ENCODE results near the gene POLR3G.

POLR3G gene, protein sequence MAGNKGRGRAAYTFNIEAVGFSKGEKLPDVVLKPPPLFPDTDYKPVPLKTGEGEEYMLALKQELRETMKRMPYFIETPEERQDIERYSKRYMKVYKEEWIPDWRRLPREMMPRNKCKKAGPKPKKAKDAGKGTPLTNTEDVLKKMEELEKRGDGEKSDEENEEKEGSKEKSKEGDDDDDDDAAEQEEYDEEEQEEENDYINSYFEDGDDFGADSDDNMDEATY

DNA sequence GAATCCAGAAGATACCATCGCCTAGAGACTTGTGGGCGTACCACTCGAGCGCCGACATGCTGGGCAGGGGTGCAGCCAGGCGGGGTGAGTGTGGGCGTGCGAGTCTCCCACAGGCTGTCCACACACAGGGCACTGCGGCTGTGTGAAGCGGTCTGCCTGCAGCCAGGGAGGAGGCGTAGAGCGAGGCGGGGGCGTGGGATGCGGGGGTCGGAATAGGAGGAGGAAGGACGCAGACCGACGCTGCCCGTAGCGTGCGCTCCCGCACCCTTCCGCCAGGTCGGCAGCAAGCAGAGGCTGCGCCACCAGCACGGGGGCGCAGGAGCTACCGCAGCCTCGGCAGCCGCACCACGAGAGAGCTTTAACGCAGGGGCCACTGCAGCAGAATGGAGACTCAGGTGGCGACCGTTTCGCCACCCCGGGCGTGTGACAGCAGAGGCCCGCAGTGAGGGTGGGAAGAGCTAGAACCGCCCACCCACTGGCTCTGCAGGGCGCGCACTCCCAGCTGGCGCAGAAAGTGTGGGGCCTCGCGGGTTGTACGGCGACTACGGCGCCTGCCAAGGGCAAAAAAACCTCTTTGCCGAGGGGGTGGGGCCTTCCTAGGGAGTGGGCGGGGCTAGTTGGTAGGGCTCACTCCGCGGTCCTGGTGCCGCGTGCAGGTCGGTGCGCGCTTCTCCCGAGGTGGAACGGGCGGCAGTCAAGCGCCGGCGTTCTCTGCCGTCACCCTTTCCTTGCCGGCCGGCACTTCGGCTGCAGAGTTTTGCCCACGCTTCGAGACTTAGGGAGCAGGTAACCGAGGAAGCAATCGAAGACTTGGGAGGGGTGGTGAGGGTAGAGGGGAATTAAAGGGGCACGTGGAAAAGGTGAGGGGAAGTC is at the start of gene POLR3G, which contains the start of gene MBLAC2:
Gene POLR3G, plus strand, starts transcription at position 630 of the 873 bp plus-strand sequence. CDS start 10,704 bp downstream, outside the sequence.
Gene MBLAC2, minus strand, starts transcription at position 537 of the 873 bp plus-strand sequence. Its CDS starts 479 bp downstream, at position 58.
- peak; percentile 93 for DNase-seq (ENCODE audit: low spot score)

DNA sequence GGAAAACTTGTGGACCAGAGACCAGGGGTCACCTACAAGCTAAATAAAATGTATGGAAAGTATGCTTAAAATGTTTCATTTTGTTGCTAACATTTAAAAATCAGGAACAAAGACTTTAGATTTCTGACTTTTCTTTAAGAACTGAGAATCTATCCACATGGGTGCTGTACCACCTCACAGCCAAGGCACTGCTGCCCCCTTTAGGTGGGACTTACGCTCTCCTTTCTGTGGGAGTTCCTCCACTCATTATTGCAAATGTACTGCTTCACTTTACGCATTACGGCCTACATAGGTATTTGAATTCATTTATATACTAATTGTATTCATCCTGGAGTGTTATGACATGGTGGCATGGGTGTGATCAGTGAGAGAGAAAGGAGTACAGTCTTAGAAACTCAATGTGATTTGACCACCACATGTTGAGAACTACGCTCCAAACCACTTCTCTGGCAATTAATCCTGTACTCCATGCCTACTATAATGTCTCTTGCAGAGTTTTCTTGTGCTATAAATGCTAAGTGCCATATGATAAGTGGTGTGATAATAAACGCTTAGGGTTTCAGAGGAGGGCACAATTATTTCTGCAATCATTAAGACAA is 40.4 kb upstream of the POLR3G start:
- peak; percentile 24 for DNase-seq (ENCODE audit: low spot score)

DNA sequence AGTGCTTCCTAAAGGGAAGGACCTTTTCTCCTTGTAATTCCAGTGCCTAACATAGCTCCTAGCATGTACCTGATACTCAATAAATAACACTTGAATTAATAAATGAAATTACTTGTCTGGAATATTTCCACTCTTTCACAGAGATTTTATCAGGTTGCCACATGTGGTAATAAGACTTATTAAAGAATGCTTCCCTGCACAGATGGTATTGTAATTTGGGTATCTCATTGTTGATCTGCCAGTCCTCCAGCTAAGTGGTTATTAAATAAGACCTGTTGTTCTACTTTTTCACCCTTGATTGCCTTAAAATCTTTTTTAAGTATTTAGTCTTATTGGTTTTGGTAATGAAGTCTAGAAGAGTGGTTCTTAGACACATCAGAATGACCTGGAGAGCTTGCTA is 37.0 kb upstream of the POLR3G start:
- DNase-seq (ENCODE audit: low spot score), result no peak

DNA sequence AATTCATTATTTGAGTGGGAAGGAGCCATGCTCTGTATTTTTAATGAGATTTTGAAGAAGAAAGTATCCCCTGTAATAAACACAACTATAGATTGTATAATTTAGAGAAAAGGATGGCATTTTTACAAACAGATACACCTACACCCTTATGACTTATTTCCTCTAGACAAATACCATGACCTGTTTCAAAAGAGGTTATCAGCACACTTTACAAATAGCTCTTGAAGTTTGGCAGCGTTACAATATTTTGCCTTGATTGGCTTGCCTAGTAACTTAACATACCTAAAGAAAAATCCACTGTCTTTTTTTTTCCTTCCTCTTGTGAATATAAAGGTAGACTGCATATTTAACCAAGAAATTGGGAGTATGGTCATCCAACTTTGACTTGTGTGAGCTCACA is 36.6 kb upstream of the POLR3G start:
- no peak for DNase-seq (ENCODE audit: low spot score)

DNA sequence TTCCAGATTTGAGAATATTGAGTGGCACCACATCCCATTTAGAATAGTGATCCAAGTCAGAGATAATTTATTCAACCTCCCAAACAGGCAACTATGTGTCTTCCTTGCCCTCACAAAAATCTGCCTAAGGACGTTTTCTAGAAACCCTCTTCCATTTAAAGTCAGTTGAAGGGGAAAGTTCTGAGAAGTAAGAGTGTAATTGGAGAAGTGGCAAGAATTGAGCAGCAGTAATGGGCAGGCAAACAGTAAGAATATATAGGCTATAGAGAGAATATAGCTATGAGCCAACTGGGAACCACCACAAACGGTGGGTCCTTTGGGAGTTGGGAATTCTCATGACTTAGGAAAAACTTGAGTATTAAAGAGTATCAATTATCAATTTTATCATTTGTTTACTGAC is 34.0 kb upstream of the POLR3G start:
- no peak for DNase-seq (ENCODE audit: low spot score)

DNA sequence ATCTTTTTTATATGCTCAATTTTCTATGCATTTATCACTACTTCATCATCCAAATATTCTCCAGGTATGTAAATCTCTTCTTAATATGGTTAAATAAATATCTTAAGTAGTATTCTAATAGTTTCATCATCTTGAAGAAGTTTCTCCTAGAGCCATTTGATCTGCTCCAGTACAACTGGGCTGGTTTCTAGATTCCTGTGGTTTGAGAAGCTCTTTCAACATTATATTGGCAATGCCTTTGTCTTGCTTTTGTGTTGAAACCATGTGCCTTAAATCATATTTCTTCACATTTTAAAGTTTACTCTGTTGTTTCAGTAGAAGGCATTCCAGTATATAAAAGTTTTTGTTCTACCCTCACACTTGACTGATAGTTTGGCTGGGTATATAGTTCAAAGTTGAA is 27.7 kb upstream of the POLR3G start:
- no peak for DNase-seq (ENCODE audit: low spot score)

DNA sequence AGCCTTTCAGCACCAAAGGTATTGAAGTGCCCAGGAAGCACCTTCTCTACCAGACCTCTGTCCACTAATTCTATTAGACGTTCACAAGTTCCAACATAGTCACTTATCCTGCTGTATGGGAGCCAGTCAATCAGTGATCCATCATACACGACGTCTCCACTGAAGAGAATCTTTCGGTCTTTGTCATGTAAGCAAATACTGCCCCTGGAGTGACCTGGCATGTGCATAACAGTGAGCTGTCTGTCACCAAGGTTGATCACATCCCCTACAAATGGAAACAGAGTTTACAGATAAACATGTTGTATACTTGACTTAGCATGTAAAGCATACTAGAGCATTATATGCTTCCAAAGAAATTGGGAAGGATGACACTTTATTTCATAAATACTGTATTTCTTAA is 13.4 kb upstream of the POLR3G start:
- no peak for DNase-seq (ENCODE audit: low spot score)

DNA sequence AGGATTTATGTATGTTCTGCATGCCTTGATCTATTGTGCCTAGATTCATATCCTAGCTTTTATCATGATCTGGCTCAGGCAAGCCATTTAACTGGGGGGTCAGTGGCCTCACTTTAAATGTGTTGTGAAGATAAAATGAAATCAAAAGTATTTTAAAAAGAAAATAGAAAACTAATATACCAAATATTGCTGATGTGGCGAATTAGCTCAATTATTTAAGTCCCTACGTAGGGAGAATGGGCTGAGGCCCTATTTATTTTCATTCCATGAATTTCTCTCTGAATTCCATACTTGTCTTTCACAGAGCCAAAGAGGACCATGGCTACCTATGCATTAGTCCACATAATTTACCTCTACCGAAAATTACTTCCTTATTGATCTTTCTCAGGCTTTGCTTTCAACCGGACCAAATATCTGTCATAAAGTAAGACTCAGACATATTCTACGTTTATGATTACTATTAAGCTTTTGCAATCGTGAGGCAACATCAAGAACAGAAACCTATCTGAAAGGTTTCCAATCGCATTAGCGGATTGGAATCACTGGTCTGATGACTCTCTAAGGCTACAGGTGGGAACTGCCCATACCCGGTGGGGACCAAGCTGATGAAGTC is 1.8 kb upstream of the POLR3G start:
- DNase-seq (ENCODE audit: low spot score), result no peak

DNA sequence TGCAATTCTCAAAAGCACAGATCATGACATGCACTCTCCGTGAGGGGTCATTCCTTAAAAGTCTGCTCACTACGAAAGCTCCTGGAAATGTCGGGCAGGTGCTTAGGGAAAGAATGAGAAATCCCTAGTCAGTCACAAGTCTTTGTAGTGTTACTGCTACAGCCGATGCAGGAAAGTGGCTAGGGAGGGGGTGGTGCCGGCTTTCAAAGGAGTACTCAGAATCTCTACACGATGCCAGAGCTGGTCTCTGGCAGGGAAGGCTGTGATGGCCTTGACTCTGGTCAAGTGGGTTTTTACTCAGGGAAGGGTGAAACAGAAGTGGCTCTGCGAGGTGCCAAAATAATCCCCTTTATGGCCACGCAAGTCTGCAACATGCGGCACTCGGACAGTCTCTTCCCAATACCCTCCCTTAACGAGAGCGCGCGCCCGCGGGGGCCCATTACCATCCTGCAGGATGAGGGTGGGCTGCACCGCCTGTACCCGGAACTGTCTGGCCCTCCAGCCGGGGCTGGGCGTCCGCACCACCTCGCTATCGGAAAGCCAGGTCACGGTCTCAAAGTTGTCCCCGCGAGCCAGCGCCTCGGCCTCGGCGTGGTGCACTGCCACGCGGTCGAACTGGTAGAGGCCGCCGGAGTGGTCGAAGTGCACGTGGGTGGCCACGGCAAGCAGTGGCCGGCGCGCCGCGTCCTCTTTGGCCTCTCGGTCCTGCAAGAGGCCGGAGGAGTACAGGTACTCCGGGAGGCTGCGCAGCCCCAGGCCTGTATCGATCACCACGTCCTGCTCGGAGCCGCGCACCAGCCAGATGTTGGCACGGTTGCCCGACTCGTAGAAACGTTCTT is 1.0 kb upstream of the POLR3G start:
- peak; percentile 4 for DNase-seq (ENCODE audit: low spot score)

DNA sequence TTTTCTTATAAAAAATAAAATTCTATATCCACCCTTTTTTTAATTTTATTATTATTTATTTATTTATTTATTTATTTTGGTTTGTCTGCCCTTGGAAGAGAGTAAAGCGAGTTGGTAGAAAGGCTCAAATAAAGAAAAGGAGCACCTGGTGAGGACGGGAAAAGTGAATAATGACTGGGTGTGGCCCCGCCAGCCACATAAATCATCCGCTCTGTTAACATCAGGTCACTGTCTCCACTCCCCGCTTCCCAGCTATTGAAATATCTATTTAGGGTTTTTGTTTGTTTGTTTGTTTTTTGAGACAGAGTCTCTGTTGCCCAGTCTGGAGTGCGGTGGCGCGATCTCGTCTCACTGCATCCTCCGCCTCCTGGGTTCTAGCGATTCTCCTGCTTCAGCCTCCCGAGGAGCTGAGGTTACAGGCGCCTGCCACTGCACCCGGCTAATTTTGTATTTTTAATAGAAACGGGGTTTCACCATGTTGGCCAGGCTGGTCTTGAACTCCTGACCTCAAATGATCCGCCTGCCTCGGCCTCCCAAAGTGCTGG is 844 bp downstream of the POLR3G start:
- no peak for DNase-seq (ENCODE audit: low spot score)

DNA sequence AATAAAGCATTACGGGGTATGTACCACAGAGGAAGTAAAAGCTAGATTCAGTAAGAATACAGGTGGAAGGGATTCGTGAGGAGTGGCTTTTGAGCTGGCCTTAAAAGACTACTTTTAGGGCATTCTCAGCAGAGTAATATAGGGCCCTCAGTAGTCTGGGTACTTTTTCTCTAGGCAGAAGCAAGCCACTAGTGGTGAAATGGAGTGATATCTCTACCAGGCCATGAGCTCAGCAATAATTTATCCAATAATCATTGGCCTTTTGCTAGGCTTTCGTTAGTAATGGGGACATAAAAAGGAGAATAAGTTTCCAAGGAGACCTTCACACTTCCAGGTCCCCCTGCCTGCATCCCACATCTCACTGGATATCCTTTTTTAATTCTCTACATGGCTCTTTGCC is 1.7 kb downstream of the POLR3G start:
- DNase-seq (ENCODE audit: low spot score), result no peak

DNA sequence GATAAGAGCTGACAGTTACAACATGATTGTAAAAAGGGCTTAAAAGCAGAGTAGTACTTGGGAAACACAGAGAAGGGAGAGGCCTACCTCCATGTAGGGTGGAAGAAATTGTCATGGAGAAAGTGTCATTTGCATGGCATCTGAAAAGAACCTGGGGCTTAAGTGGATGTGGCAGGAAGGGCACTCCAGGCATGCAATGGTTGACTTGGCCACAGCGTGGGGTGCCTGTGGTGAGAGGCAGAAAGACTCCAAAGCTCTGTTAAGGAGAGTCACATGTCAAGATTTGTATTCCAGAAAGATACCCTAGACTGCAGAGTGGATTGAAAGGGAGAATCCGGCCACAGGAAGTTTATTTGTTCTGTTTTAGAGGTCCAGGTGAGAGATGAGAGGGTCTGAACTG is 2.4 kb downstream of the POLR3G start:
- no peak for DNase-seq (ENCODE audit: low spot score)

DNA sequence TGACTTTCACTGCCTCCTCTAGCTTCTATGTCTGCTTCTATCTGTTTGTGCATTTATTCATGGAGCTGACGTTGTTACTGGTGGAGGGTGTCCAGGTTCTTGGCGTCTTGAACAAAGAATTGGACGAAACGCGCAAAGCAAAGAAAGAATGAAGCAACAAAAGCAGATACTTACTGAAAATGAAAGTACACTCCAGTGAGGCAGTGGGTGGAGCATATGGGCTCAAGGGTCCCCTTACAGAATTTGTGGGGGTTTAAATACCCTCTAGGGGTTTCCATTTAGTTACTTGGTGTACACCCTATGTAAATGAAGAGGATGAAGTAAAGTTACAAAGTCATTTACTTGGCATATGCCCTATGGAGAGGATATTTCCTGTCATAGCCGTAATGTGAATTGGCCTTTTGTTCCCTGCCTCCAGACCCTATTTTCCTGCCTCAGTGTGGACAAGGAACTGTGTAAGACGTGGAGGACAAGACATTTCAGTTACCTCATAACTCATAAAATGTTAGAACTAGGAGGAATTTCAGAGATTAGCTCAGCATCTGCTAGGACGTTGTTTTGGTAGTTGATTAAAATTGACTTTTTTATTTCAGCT is 3.1 kb downstream of the POLR3G start:
- no peak for DNase-seq (ENCODE audit: low spot score)

DNA sequence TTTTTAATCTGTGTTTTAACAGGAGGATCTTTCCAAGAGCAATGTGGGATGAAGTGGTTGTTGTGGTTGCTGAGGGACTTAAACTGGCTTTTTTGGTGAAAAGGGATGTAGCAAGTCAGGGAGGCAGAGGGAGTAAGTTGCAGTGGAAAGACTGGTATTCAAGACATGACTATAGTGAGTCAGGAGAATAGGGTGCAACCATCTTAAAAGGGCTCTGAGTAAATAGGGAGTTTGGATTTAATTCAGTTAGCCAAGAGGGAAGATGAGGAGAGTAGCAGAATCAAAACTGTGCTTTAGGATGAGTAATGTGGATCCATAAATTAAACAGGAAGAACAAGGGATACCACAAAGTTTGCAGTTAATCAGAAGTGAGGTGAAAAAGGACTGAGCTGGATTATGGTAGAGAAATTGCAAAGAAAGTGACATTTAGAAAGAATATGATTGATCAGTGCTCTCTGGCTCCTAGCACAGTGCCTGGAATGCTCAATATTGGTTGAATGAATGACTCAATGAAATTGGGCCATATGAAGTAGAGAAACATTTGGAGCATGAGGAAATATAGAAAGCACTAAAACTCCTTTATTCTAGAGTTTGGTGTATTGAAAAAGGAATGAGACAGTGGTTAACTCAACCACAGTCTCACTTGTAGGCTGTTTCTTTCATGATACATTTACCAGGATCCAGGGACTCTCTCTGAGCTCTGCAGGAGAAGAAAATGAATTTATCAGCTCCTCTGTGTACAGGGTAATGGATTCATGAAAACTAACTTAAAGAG is 5.1 kb downstream of the POLR3G start:
- DNase-seq (ENCODE audit: low spot score), result no peak

DNA sequence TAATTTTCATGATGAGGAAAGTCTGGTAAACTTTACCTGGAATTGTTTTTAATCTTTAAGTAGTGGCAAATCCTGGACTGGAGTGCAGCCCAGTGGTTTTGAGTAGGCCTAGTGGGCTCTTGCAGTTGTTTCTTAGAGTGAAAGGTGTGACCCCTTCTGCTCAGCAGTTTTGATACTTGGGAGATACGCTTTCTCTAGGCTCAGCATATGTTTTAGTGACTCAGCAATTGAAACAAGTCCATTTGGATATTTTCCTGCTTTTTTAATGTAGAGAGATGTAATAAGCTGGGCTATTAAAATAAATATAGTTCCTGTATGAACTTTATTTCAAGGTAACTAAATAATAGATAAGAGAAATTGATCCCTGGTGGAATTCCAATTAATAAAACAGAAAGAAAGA is 6.0 kb downstream of the POLR3G start:
- no peak for DNase-seq (ENCODE audit: low spot score)

DNA sequence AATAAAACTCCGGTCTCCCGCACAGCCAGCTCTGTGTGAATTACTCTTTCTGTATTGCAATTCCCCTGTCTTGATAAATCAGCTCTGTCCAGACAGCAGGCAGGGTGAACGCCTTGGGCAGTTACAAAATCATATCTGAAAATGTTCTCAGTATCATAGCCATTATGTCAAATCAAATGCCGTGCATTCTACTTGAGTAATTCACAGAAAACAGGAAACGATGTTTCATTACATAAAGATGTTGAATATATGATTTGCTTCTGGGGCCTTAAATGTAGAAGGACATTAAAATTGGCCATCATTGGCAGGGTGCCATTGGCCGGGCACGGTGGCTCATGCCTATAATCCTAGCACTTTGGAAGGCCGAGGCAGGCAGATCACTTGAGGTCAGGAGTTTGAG is 8.5 kb downstream of the POLR3G start:
- no peak for DNase-seq (ENCODE audit: low spot score)

DNA sequence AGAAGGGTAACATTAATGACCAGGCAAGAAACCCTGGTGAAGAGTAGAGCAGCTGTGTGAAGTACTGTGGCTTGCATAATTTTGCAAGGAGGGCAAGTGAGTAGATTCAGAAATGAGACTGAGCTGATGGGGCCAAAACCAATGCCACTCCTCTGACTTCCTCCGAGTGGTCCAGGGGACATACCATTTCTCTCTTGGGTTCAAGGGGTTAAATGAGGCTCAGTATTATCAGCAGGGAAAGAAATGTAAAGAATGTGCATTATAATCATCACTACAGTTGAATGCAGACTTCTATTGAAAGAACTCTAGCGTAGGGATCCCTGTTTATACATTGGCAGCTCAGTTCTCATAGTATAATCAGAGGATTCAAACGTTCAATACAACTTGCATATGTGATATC is 9.9 kb downstream of the POLR3G start:
- DNase-seq (ENCODE audit: low spot score), result no peak

DNA sequence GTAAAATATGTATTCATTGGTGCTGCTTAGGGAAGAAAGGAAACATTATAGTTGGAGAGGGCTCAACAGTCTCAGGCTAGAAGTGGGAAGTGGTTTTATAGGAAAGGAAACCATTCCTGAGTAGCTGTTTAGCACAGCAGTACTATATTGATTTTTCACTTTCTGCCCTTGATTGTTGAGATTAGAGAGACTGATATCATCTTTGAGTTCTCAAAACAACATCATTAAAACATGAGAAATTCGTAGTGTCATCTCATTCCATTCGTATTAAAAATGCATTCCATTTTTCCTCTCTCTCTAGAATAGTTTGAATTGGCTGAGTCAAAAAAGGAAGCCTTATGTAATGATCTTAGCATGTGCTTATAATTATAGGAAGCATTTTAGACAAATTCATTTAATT is 14.1 kb downstream of the POLR3G start:
- DNase-seq (ENCODE audit: low spot score), result no peak

DNA sequence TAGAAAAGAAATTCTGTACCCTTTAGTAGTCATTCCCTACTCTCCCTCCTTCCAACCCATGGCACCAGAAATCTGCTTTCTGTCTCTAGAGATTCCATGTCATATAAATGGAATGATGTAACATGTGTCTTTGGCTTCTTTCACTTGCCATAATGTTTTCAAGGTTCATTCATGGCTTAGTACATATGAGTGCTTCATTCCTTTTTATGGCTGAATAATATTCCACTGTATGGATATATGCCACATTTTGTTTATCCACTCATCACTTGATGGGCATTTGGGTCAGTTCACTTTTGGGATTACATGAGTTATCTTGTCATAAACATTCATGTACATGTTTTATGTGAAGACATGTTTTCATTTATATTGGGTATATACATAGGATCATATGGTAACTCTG is 19.4 kb downstream of the POLR3G start:
- DNase-seq (ENCODE audit: low spot score), result no peak

DNA sequence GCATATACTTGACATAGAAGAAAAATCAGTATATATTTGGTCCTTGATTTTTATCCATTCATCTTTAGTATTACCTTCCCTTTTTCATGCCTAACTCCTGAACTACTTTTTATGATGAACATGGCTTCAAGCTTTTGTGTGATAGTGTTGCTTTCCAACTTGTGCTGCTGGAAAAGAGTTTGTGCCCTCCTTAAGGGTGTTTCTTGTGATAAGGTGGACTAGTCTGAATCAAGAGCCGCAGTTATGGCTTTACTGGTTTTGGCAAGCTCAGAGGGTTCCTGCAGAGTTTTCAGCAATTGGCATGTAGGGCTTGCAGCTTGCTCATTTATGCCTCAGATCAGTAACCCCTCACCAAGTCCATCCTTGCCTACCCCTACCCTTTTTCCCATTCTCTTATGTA is 20.5 kb downstream of the POLR3G start:
- no peak for DNase-seq (ENCODE audit: low spot score)
